ENCODE data around the gene TIRAP. TPM values are rescaled to one million over a fixed set of nuclear protein-coding genes. Genes with fewer than 3 reads are reported as not detected.

TIRAP gene
- total RNA-seq, 1 donor = 9.8 TPM

GRCh38 chr11:126339073-126339862, 56.4 kb downstream of the TIRAP start:
- no peak overlapping the region for H3K27ac ChIP-seq (ENCODE audit: low read depth, low read length)
- no peaks in the 10 kb centered on the region for H3K27me3 ChIP-seq (ENCODE audit: insufficient read depth, low read length)
- H2AFZ ChIP-seq (ENCODE audit: low read length) = no peak overlapping the region
- peaks cover 27% of the 10 kb centered on the region for H3K4me1 ChIP-seq (ENCODE audit: insufficient read depth, low read length)
- H3K79me2 ChIP-seq (ENCODE audit: insufficient read depth, low read length) = no peaks in the 10 kb centered on the region
- DNase-seq (ENCODE audit: insufficient read length, low spot score, missing footprints) = no peak
- no peaks in the 10 kb centered on the region for H3K36me3 ChIP-seq (ENCODE audit: insufficient read depth, low read length)
- no peak for TF ChIP-seq CTCF (IDR thresholded peaks at IDR 0.05; ENCODE audit: extremely low read depth, low read depth, low read length)
- H3K4me3 ChIP-seq (ENCODE audit: insufficient read depth, low read length) = no peak overlapping the region
- H3K9me3 ChIP-seq (ENCODE audit: low read depth, low read length) = no peaks in the 10 kb centered on the region
- peaks cover 3% of the 10 kb centered on the region for H4K20me1 ChIP-seq (ENCODE audit: insufficient read depth, low read length)
- H3K4me2 ChIP-seq (ENCODE audit: insufficient read depth, low read length) = no peak overlapping the region

GRCh38 chr11:126339863-126340434, 57.1 kb downstream of the TIRAP start:
- no peaks in the 10 kb centered on the region for H3K27me3 ChIP-seq (ENCODE audit: insufficient read depth, low read length)
- H3K4me3 ChIP-seq (ENCODE audit: insufficient read depth, low read length) = no peak overlapping the region
- H3K36me3 ChIP-seq (ENCODE audit: insufficient read depth, low read length) = no peaks in the 10 kb centered on the region
- peaks cover 3% of the 10 kb centered on the region for H4K20me1 ChIP-seq (ENCODE audit: insufficient read depth, low read length)
- peaks cover 21% of the 10 kb centered on the region for H3K4me1 ChIP-seq (ENCODE audit: insufficient read depth, low read length)
- no peaks in the 10 kb centered on the region for H3K9me3 ChIP-seq (ENCODE audit: low read depth, low read length)
- TF ChIP-seq CTCF (IDR thresholded peaks at IDR 0.05; ENCODE audit: extremely low read depth, low read depth, low read length) = no peak
- H2AFZ ChIP-seq (ENCODE audit: low read length) = no peak overlapping the region
- no peak overlapping the region for H3K4me2 ChIP-seq (ENCODE audit: insufficient read depth, low read length)
- DNase-seq (ENCODE audit: insufficient read length, low spot score, missing footprints) = no peak
- H3K27ac ChIP-seq (ENCODE audit: low read depth, low read length) = no peak overlapping the region
- H3K79me2 ChIP-seq (ENCODE audit: insufficient read depth, low read length) = no peaks in the 10 kb centered on the region

GRCh38 chr11:126340960-126341606, 58.2 kb downstream of the TIRAP start:
- H3K4me2 ChIP-seq (ENCODE audit: insufficient read depth, low read length) = no peak overlapping the region

More at GRCh38 chr11:126340960-126341606, 58.2 kb downstream of the TIRAP start:
- Histone ChIP-seq H2AFZ (ENCODE audit: low read length) (no peak overlapping the region), H3K36me3 (ENCODE audit: insufficient read depth, low read length) (no peaks in the 10 kb centered on the region), H3K4me1 (ENCODE audit: insufficient read depth, low read length) (peaks cover 18% of the 10 kb centered on the region), H3K27ac (ENCODE audit: low read depth, low read length) (no peak overlapping the region), H3K4me3 (ENCODE audit: insufficient read depth, low read length) (no peak overlapping the region), H3K9me3 (ENCODE audit: low read depth, low read length) (no peaks in the 10 kb centered on the region), H3K79me2 (ENCODE audit: insufficient read depth, low read length) (no peaks in the 10 kb centered on the region), H4K20me1 (ENCODE audit: insufficient read depth, low read length) (peaks cover 3% of the 10 kb centered on the region), H3K27me3 (ENCODE audit: insufficient read depth, low read length) (no peaks in the 10 kb centered on the region)
- no peak for TF ChIP-seq CTCF (IDR thresholded peaks at IDR 0.05; ENCODE audit: extremely low read depth, low read depth, low read length)
- DNase-seq (ENCODE audit: insufficient read length, low spot score, missing footprints) = no peak

All from osteoblast (primary cell).